SK-N-SH treated with all-trans-retinoic acid at 6 μM for 48 hours (cell line): Measurements from ENCODE around the gene PLPPR5.
A peak's percentile ranks its signal among the peaks of the same experiment; 100 is the strongest.

Source experiments
- ATAC-seq: fragments of 200-7000 bp; cut with Tn5 transposase; 3 replicates; pipeline ENCODE4 v1.9.1; 2020; ENCODE audit warnings: mild to moderate bottlenecking, moderate library complexity
- ARNTL ChIP-seq: fragments of 450-650 bp; formaldehyde crosslinking; IDR thresholded peaks from 2 replicates; pipeline ENCODE4 v1.5.0; 2020; ENCODE audit warnings: low read depth, mild to moderate bottlenecking, moderate library complexity, borderline replicate concordance
- BACH2 ChIP-seq: fragments of 250-450 bp; sonication (Bioruptor Pico); IDR thresholded peaks from 2 replicates; pipeline ENCODE4 v1.9.0; 2021; ENCODE audit warnings: mild to moderate bottlenecking, borderline replicate concordance
- CREB5 ChIP-seq: fragments of 250-450 bp; sonication (Bioruptor Pico); IDR thresholded peaks from 2 replicates; pipeline ENCODE4 v1.5.1; 2020; ENCODE audit warnings: low read depth, mild to moderate bottlenecking, moderate library complexity
- CSDC2 ChIP-seq: fragments of 250-450 bp; sonication (Bioruptor Pico); IDR thresholded peaks from 2 replicates; pipeline ENCODE4 v1.5.0; 2020; ENCODE audit warnings: mild to moderate bottlenecking, moderate library complexity
- ESRRG ChIP-seq: fragments of 250-450 bp; sonication (Bioruptor Pico); IDR thresholded peaks from 2 replicates; pipeline ENCODE4 v1.6.1; 2021; ENCODE audit warnings: mild to moderate bottlenecking
- GLIS3 ChIP-seq: fragments of 250-450 bp; sonication (Bioruptor Pico); IDR thresholded peaks from 2 replicates; pipeline ENCODE4 v1.5.0; 2020; ENCODE audit warnings: mild to moderate bottlenecking, moderate library complexity
- ISL1 ChIP-seq: fragments of 250-450 bp; sonication (Bioruptor Pico); IDR thresholded peaks from 2 replicates; pipeline ENCODE4 v2.1.2; 2022; ENCODE audit warnings: mild to moderate bottlenecking, moderate library complexity
- OSR1 ChIP-seq: fragments of 250-450 bp; sonication (Bioruptor Pico); IDR thresholded peaks from 2 replicates; pipeline ENCODE4 v1.8.0; 2022; ENCODE audit warnings: moderate library complexity, mild to moderate bottlenecking, inconsistent platforms
- PATZ1 ChIP-seq: fragments of 250-450 bp; sonication (Bioruptor Pico); IDR thresholded peaks from 2 replicates; pipeline ENCODE4 v1.8.0; 2020; ENCODE audit warnings: mild to moderate bottlenecking, moderate library complexity, borderline replicate concordance
- PPARA ChIP-seq: fragments of 250-450 bp; sonication (Bioruptor Pico); IDR thresholded peaks from 2 replicates; pipeline ENCODE4 v1.5.0; 2020; ENCODE audit warnings: mild to moderate bottlenecking, borderline replicate concordance
- RARB ChIP-seq: fragments of 250-450 bp; sonication (Bioruptor Pico); IDR thresholded peaks from 2 replicates; pipeline ENCODE4 v1.8.0; 2021; ENCODE audit warnings: mild to moderate bottlenecking, moderate library complexity
- SNAI2 ChIP-seq: fragments of 250-450 bp; sonication (Bioruptor Pico); IDR thresholded peaks from 2 replicates; pipeline ENCODE4 v1.5.0; 2020; ENCODE audit warnings: mild to moderate bottlenecking, moderate library complexity
- TCF4 ChIP-seq: fragments of 250-450 bp; sonication (Bioruptor Pico); IDR thresholded peaks from 2 replicates; pipeline ENCODE4 v1.8.0; 2021; ENCODE audit warnings: mild to moderate bottlenecking, moderate library complexity, borderline replicate concordance
- TOX ChIP-seq: fragments of 250-450 bp; sonication (Bioruptor Pico); IDR thresholded peaks from 2 replicates; pipeline ENCODE4 v1.8.0; 2021; ENCODE audit warnings: mild to moderate bottlenecking, moderate library complexity, borderline replicate concordance
- ZC3H10 ChIP-seq: fragments of 250-450 bp; sonication (Bioruptor Pico); IDR thresholded peaks from 2 replicates; pipeline ENCODE4 v1.5.1; 2021; ENCODE audit warnings: mild to moderate bottlenecking, moderate library complexity
- ZFP30 ChIP-seq: fragments of 450-650 bp; formaldehyde crosslinking; IDR thresholded peaks from 2 replicates; pipeline ENCODE4 v1.5.0; 2022; ENCODE audit warnings: mild to moderate bottlenecking, moderate library complexity
- ZNF565 ChIP-seq: fragments of 450-650 bp; formaldehyde crosslinking; conservative IDR thresholded peaks from 2 replicates; pipeline ENCODE4 v1.5.0; 2020; ENCODE audit warnings: low read depth, mild to moderate bottlenecking, moderate library complexity
- ZNF70 ChIP-seq: fragments of 450-650 bp; formaldehyde crosslinking; IDR thresholded peaks from 2 replicates; pipeline ENCODE4 v1.5.0; 2020; ENCODE audit warnings: mild to moderate bottlenecking, moderate library complexity
- ZNF8 ChIP-seq: fragments of 450-650 bp; formaldehyde crosslinking; IDR thresholded peaks from 2 replicates; pipeline ENCODE4 v1.5.0; 2020; ENCODE audit warnings: mild to moderate bottlenecking, moderate library complexity
- TF ChIP-seq, protein P1 (sequence below): fragments of 250-450 bp; sonication (Bioruptor Pico); IDR thresholded peaks from 2 replicates; pipeline ENCODE4 v1.8.0; 2021; ENCODE audit warnings: low read depth, mild to moderate bottlenecking, moderate library complexity, borderline replicate concordance
- TF ChIP-seq, protein P2 (sequence below): fragments of 250-450 bp; sonication (Bioruptor Pico); IDR thresholded peaks from 2 replicates; pipeline ENCODE4 v1.5.1; 2021; ENCODE audit warnings: mild to moderate bottlenecking, moderate library complexity

The PLPPR5 gene

DNA sequence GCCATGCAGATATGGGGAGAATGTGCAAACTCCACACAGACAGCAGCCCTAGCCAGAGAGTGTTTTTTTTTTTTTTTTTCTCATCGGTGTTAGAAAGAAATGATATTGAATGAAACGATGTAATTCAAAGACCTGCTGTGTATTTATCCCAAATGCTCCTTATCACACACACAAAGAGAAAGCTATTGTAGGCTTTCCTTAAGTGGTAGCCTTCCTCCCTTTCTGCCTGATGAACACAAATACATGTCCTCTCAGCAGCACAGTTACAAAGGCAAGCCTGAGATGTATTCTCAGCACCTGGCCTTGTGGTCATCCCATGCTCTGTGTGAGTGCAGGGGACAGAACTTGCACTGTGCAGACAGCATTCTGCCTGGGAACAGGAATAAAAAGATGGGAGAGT is 93.8 kb downstream of the PLPPR5 start:
- ATAC-seq = no peak
- TF ChIP-seq ESRRG (CRISPR knock-in tag) (no peak), GLIS3 (no peak), ZNF8 (CRISPR knock-in tag) (no peak), PATZ1 (no peak), ARNTL (CRISPR knock-in tag) (no peak)
- TF ChIP-seq, protein P1, sequence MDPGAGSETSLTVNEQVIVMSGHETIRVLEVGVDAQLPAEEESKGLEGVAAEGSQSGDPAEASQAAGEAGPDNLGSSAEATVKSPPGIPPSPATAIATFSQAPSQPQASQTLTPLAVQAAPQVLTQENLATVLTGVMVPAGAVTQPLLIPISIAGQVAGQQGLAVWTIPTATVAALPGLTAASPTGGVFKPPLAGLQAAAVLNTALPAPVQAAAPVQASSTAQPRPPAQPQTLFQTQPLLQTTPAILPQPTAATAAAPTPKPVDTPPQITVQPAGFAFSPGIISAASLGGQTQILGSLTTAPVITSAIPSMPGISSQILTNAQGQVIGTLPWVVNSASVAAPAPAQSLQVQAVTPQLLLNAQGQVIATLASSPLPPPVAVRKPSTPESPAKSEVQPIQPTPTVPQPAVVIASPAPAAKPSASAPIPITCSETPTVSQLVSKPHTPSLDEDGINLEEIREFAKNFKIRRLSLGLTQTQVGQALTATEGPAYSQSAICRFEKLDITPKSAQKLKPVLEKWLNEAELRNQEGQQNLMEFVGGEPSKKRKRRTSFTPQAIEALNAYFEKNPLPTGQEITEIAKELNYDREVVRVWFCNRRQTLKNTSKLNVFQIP (CRISPR knock-in tag) = no peak

DNA sequence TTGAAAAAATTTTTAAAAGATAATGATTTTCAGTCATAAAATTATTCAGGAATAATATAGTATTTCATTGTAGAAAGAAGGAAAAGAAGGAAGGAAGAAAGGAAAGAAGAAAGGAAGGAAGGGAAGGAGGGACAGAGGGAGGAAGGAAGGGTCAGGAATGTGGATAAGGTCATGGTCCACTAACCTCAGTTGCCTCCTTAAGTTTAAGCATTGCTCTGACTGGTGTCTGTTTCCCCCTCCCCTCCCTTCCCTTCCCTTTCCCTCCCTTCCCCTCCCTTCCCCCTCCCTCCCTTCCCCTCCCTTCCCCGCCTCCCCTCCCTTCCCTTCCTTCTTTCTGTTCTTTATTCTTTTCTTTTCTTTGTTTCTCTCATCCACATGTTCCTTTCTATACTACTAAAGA is 95.7 kb downstream of the PLPPR5 start:
- TF ChIP-seq OSR1 (CRISPR knock-in tag) (no peak), SNAI2 (no peak), CSDC2 (CRISPR knock-in tag) (no peak), TCF4 (CRISPR knock-in tag) (no peak), ARNTL (CRISPR knock-in tag) (no peak), PATZ1 (no peak), BACH2 (no peak), ESRRG (CRISPR knock-in tag) (no peak), ZNF565 (no peak), CREB5 (CRISPR knock-in tag) (no peak), ZNF70 (CRISPR knock-in tag) (no peak), RARB (CRISPR knock-in tag) (no peak), ZNF8 (CRISPR knock-in tag) (no peak), ZFP30 (CRISPR knock-in tag) (no peak), GLIS3 (no peak), ZC3H10 (no peak)
- TF ChIP-seq, protein P2, sequence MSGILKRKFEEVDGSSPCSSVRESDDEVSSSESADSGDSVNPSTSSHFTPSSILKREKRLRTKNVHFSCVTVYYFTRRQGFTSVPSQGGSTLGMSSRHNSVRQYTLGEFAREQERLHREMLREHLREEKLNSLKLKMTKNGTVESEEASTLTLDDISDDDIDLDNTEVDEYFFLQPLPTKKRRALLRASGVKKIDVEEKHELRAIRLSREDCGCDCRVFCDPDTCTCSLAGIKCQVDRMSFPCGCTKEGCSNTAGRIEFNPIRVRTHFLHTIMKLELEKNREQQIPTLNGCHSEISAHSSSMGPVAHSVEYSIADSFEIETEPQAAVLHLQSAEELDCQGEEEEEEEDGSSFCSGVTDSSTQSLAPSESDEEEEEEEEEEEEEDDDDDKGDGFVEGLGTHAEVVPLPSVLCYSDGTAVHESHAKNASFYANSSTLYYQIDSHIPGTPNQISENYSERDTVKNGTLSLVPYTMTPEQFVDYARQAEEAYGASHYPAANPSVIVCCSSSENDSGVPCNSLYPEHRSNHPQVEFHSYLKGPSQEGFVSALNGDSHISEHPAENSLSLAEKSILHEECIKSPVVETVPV (CRISPR knock-in tag) = no peak
- TF ChIP-seq, all 23 proteins: peak for 0
- no peak for ATAC-seq

DNA sequence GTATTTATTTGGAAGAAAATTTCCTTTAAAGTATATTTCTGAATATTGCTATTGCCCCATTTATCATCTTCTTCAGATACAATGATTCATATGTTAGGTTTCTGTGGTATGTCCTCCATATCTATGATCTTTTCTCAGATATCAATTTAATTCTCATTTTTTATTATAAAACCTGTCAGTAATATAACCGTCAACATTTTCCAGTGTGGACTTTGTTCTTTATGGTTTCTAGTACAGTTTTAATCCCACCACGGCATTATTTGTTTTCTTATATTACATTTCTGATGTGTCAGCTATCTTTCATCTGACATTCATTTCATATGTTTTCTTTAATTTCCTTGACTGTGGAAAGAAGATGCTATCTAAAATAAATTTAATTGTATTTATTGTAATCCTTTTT is 97.9 kb downstream of the PLPPR5 start:
- TF ChIP-seq, protein P1 (CRISPR knock-in tag) = no peak
- TF ChIP-seq PPARA (CRISPR knock-in tag) (no peak), ZFP30 (CRISPR knock-in tag) (no peak), TOX (CRISPR knock-in tag) (0 out of 2 replicates have a peak, but pooled peaks have one; percentile 27), SNAI2 (no peak), ZNF70 (CRISPR knock-in tag) (no peak), ZNF565 (no peak), ISL1 (CRISPR knock-in tag) (peak; percentile 79)
- TF ChIP-seq, protein P2 (CRISPR knock-in tag) = no peak
- ATAC-seq = peak; percentile 21; the same call in 2 of the 3 replicates
